IPS DF 6.9 (cell line): ENCODE measurements around the gene MUC2.

Experiments used
- DNase-seq: peaks from one replicate; pipeline ENCODE4 v3.0.0-alpha.2; 2013; ENCODE audit warnings: low read depth, low spot score
- H3K27ac ChIP-seq: one replicate; pipeline ENCODE4 v1.5.1; 2013; ENCODE audit warnings: low read length, control low read depth
- H3K27me3 ChIP-seq: 2 replicates; pipeline ENCODE4 v1.6.1; 2013; ENCODE audit warnings: mild to moderate bottlenecking, low read length; ENCODE audit not compliant: control insufficient read depth, insufficient read depth
- H3K36me3 ChIP-seq: 2 replicates; pipeline ENCODE4 v1.6.1; 2013; ENCODE audit warnings: low read length; ENCODE audit not compliant: control insufficient read depth, insufficient read depth
- H3K4me1 ChIP-seq: 2 replicates; pipeline ENCODE4 v1.6.1; 2013; ENCODE audit warnings: low read length; ENCODE audit not compliant: control insufficient read depth, insufficient read depth
- H3K4me3 ChIP-seq: 2 replicates; pipeline ENCODE4 v1.5.1; 2013; ENCODE audit warnings: mild to moderate bottlenecking, low read length
- H3K9me3 ChIP-seq: 2 replicates; pipeline ENCODE4 v1.6.1; 2013; ENCODE audit warnings: low read length, inconsistent platforms; ENCODE audit not compliant: control insufficient read depth, insufficient read depth
- WGBS: extraction: QIAGEN DNeasy Blood & Tissue Kit; methylation state at CpG from one replicate; pipeline ENCODE4 v1.1.7; 2013; ENCODE audit warnings: mixed read lengths, missing lambda C conversion rate; ENCODE audit not compliant: insufficient read length, insufficient coverage; 5-methylcytosine and 5-hydroxymethylcytosine counted together

The MUC2 gene

GRCh38 chr11:1051356-1052132, 23.1 kb upstream of the MUC2 start:
- DNase-seq: no peak

GRCh38 chr11:1052133-1053011, 22.3 kb upstream of the MUC2 start:
- Histone ChIP-seq H3K4me3 (no peak overlapping the region), H3K36me3 (no peaks in the 10 kb centered on the region), H3K4me1 (0 out of 2 replicates have a peak, but pooled peaks cover 1% of the 10 kb centered on the region), H3K27ac (no peak overlapping the region), H3K27me3 (no peaks in the 10 kb centered on the region), H3K9me3 (no peaks in the 10 kb centered on the region)
- no peak for DNase-seq
- no CpG with 5 or more reads among the region's 25 CpGs for WGBS

More at GRCh38 chr11:1051356-1052132, 23.1 kb upstream of the MUC2 start:
- Histone ChIP-seq H3K27me3 (no peaks in the 10 kb centered on the region), H3K36me3 (no peaks in the 10 kb centered on the region), H3K9me3 (no peaks in the 10 kb centered on the region), H3K4me1 (0 out of 2 replicates have a peak, but pooled peaks cover 1% of the 10 kb centered on the region), H3K4me3 (no peak overlapping the region), H3K27ac (no peak overlapping the region)
- no CpG with 5 or more reads among the region's 15 CpGs for WGBS

- H3K4me1 ChIP-seq: 0 out of 2 replicates have a peak, but pooled peaks cover 1% of the 10 kb centered on the region
- H3K36me3 ChIP-seq: no peaks in the 10 kb centered on the region
- H3K4me3 ChIP-seq: no peak overlapping the region
- no peak overlapping the region for H3K27ac ChIP-seq
- no CpG with 5 or more reads among the region's 25 CpGs for whole genome bisulfite sequencing
- H3K27me3 ChIP-seq: no peaks in the 10 kb centered on the region
- no peaks in the 10 kb centered on the region for H3K9me3 ChIP-seq
- DNase-seq: no peak
Measured at GRCh38 chr11:1053121-1053901, 21.4 kb upstream of the MUC2 start.

GRCh38 chr11:1054143-1055108, 20.2 kb upstream of the MUC2 start:
- no peaks in the 10 kb centered on the region for H3K9me3 ChIP-seq
- no peaks in the 10 kb centered on the region for H3K36me3 ChIP-seq
- no peak overlapping the region for H3K27ac ChIP-seq
- no CpG with 5 or more reads among the region's 25 CpGs for WGBS
- 0 out of 2 replicates have a peak, but pooled peaks cover 1% of the 10 kb centered on the region for H3K4me1 ChIP-seq
- H3K27me3 ChIP-seq: no peaks in the 10 kb centered on the region
- no peak overlapping the region for H3K4me3 ChIP-seq
- no peak for DNase-seq

GRCh38 chr11:1055109-1055703, 19.5 kb upstream of the MUC2 start:
- no CpG with 5 or more reads among the region's 17 CpGs for WGBS
- DNase-seq: no peak
- no peak overlapping the region for H3K4me3 ChIP-seq

GRCh38 chr11:1055990-1056771, 18.5 kb upstream of the MUC2 start:
- no peak for DNase-seq
- H3K9me3 ChIP-seq: no peaks in the 10 kb centered on the region
- no peak overlapping the region for H3K4me3 ChIP-seq
- no peaks in the 10 kb centered on the region for H3K27me3 ChIP-seq
- H3K36me3 ChIP-seq: no peaks in the 10 kb centered on the region
- WGBS: no CpG with 5 or more reads among the region's 46 CpGs
- 0 out of 2 replicates have a peak, but pooled peaks cover 1% of the 10 kb centered on the region for H3K4me1 ChIP-seq
- no peak overlapping the region for H3K27ac ChIP-seq

More at GRCh38 chr11:1055109-1055703, 19.5 kb upstream of the MUC2 start:
- Histone ChIP-seq H3K9me3 (no peaks in the 10 kb centered on the region), H3K27me3 (no peaks in the 10 kb centered on the region), H3K4me1 (0 out of 2 replicates have a peak, but pooled peaks cover 1% of the 10 kb centered on the region), H3K27ac (no peak overlapping the region), H3K36me3 (no peaks in the 10 kb centered on the region)

GRCh38 chr11:1057806-1058205, 16.9 kb upstream of the MUC2 start:
- no peak overlapping the region for H3K4me3 ChIP-seq
- H3K4me1 ChIP-seq: 0 out of 2 replicates have a peak, but pooled peaks cover 1% of the 10 kb centered on the region
- H3K27ac ChIP-seq: no peak overlapping the region
- no peaks in the 10 kb centered on the region for H3K27me3 ChIP-seq
- H3K36me3 ChIP-seq: no peaks in the 10 kb centered on the region
- no peak for DNase-seq
- no peaks in the 10 kb centered on the region for H3K9me3 ChIP-seq
- WGBS: no CpG with 5 or more reads among the region's 16 CpGs

GRCh38 chr11:1059759-1060158, 14.9 kb upstream of the MUC2 start:
- Histone ChIP-seq H3K36me3 (no peaks in the 10 kb centered on the region), H3K27me3 (no peaks in the 10 kb centered on the region), H3K9me3 (no peaks in the 10 kb centered on the region), H3K4me3 (no peak overlapping the region), H3K27ac (no peak overlapping the region), H3K4me1 (no peaks in the 10 kb centered on the region)
- no peak for DNase-seq
- WGBS: no CpG with 5 or more reads among the region's 15 CpGs
